NCI-H774 (cell line): Measurements from ENCODE around the gene ACCSL.

ENCODE experiments used
- DNase-seq: peaks from one replicate; lab custom pipeline; 2025; lab: John Stamatoyannopoulos, UW

The ACCSL gene

DNA sequence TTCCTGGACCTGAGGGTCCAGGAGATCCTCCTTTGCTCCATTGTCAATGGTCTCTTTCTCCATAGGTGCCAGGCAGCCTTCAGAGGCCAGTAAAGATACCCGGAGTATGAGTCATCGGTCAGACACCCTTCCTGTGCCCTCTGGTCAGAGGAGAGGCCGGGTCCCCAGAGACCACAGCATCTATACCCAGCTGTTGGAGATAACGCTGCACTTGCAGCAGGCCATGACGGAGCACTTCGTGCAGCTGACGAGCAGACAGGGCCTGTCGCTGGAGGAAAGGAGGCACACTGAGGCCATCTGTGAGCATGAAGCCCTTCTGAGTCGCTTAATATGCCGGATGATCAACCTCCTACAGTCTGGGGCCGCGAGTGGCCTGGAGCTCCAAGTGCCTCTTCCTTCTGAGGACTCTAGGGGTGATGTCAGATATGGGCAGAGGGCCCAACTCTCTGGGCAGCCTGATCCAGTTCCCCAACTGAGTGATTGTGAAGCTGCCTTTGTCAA is at the start of gene ACCSL:
Gene ACCSL (plus strand): TSS at position 51 of the 501 bp plus-strand sequence. CDS start 56 bp downstream, at position 107.
- no peak for DNase-seq

DNA sequence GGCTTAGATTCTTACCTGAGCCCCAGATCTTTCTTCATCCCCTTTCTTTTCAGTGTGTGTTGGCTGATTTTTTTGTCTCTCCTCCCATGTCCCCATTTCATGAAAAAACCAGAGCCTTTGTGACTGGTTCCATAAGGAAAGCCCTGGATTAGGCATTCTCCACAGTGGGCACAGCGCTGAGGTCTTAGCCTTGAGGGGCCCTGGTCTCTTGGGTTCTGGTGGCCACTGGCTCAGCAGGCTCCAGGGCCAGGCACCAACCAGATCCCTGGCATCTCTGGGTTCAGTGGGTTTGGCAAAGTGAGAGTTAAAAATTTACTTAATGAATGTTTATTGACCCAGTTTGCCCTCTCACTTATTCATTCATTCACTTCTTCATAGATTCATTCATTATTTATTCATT is 49.5 kb upstream of the ACCSL start:
- DNase-seq = no peak

DNA sequence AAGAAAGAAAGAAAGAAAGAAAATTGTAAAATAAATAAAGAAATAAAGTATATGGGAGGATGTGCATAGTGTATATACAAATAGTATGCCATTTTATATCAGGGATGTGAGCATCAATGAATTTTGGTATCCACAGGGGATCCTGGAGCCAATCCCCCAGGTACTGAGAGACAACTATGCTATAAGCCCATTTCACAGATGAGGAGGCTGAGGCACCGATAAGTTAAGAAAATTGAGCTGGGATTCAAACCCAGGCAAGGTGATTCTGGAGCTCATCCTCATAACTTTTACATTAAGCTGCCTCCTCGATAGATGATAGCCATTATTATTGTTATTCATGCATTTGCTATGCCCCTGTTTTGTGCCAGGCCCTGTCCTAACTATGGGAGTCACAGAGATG is 47.0 kb upstream of the ACCSL start:
- DNase-seq = no peak

DNA sequence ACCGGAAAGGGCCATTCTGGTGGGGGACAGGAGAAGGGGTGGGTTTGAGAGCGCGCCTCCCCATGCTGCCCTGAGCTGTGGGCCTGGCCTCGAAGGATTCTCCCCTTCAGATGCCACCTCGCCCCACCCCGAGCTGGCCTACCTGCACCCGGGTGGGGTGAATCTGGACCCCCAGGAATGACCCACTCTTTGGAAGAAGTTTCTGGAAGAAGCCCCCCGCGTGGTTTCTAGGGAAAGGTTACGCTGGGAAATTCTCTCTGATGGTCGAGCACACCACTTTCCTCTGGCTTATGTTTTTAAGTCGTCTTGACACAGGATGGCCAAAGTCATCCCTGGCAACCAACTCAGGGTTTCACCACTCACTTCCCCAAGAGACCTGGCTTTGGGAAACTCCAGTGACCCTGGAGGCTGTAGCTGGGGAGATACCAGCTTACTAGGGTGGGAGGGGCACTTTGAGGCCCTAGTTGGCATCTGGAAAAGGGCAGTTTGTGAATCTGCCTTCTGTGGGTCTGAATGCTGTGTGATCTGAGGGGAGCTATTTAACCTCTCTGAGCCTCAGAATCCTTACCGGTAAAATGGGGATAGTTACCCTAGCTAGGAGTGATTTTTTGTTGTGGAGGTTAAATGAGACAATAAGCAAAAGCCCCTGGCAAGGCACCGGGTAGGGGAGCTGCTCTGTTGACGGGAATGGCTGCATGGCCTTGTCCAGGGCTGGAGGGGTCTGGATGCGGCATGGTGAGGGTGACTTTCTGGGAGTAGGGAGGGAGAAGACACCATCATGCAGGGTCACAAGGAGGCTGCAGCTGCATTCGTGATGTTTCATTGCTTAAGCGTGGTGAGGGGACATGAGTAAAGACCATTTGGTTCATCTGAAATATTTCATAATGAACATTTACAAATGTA is 45.3 kb upstream of the ACCSL start:
- no peak for DNase-seq

DNA sequence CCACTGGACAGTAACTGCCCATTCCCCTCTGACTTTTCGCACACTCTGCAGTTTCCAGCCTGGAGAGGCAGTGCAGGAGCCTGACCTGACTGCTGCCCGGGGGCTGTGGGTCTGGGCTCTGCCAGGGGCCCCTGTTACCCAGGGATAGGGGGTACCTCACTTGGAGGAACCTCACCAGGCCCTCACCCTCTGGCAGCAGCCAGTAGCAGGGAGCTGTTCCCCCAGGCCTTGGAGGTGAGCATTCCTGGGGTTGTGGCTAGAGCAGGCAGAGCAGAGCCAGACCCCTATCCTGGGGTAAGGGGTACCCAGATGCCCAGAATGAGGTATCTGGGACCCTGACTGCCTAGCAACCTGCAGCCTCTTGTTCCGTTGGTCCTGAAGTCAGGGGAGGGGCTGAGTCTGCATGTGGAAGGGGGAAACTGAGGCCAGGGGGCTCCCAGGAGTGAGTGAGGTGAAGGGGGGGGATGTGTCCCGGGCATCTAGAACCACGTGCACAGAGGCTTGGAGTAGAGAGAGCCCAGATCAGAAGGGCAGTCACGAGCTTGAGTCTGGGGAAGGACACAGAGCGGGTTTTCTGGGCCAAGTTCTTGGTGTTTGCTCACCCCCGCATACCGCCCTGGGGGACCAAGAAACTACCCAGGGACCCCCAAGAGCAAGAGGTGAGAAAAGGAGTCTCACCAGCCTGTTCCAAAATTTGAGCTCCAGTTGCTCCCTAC is 43.9 kb upstream of the ACCSL start:
- no peak for DNase-seq

DNA sequence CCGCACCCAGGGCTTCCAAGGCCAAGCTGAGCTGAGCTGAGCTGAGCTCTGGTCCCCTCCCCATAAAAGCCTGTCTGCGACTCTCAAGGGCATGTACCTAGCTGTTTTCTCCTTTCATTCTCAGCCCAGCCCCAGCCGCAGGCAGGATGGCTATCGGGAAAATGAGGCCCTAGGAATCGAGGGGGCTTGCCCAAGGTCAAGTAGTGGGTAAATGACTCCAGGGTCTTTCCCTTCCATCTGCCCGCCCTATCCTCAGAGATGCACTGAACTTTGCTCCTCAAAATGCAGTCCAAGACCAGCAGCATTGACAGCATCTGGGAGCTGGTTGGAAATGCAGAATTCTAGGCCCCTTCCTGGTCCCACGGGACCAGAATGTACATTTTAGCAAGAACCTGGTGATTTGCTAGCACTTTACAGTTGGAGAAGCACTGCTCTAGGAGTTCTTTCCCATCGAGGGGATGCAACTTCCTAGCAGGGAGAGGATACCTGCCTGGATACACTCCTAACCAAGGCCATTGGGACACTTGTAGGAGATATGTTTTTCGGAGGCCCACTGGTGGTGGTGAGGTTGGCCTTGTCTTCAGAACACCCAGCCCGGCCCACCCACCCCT is 43.2 kb upstream of the ACCSL start:
- no peak for DNase-seq

DNA sequence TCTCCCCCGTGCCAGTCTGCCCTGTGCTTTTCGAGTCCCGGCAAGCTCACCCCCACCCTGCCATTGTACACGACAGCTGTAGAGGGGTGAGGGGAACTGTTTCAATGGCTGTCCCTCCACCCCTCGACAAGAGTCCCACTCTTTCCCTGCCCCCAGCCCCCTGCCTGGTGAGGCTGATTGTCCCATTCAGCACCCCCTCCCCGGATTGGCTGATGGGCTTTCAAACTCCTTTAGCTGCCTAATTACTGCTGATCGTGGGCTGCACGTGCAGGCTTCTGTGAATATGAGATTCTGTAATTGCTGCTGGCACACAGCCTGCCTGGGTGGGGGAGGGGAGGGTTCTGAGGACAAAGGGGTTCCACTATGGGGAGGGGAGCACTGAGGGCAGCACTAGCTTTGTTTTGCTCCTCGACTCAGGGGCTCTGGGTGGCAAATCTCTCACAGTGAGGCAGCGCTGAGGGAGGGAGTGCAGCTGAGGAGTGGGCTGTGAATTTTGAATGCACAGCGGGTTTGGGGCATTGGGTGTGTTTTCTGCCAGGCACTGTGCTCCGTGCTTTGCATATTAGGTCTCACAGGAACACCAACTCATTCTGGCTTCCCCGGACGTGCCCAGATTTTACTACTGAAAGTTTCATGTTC is 42.6 kb upstream of the ACCSL start:
- no peak for DNase-seq

DNA sequence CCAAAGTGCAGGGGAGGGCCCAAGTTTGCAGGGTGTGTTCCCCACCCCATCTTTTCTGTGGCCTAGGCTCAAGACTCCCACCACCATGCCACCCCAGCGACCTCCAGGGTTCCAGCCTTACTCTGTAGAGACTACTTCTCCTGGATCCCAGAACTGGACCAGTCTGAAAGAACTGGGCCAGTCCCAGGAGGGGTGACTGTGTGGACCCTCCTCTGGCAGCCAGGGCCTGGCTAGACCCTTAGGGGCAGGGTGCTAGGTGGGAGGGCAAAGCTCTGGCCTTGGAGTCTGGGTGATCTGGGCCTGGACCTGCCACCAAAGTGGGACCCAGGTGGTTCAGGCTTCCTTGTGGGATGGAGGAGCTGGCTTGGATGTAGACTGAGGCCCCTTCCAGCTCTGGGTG is 41.8 kb upstream of the ACCSL start:
- no peak for DNase-seq

DNA sequence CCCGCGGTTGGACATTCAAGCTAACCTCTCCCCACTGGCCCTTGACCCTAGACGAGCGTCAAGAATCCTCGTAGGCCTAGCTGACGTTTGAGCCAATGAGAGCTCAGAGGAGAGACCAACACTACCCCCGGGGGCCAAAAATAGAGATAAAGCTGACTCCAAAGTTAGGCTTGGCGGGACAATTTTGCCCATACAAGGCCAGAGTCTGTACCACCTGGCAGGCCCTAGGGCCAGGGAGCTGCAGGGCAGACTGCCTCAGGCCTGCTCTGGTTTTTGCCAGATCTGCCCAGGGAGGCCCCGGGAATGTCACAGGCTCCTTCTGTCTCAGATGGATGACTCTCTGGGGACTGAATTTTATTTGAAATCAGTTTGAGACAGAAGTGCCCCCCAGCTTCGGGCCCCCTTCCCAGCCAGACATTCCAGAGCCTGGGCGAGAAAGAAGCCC is 40.8 kb upstream of the ACCSL start:
- DNase-seq = no peak

DNA sequence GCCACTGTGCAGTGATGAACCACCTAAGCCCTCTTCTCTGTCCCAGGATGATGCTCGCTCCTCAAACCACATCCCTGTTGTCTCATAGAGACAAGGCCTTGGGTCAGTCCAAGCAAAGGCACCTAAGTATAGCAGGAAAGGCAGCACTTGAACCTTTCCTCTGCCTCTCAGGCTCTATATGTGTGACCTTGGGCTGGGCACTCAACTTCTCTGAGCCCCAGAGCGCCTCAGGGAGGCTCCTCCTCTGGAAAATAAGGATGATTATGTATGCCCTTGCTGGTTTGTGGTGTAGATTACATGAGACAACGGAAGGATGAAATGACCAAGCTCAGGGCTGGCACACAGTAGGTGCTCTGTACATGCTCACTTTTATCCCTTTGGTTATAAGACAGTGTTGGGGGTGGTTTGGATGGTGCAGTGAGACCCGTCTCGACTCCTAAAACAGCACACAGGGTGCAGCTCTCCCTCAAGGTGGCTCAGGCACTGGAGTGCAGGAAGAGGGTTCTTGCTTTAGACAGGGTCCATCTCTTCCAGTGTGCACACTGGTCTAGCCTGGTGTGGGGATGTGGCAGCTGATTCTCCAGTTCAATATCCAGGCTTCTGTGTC is 40.2 kb upstream of the ACCSL start:
- DNase-seq = no peak

DNA sequence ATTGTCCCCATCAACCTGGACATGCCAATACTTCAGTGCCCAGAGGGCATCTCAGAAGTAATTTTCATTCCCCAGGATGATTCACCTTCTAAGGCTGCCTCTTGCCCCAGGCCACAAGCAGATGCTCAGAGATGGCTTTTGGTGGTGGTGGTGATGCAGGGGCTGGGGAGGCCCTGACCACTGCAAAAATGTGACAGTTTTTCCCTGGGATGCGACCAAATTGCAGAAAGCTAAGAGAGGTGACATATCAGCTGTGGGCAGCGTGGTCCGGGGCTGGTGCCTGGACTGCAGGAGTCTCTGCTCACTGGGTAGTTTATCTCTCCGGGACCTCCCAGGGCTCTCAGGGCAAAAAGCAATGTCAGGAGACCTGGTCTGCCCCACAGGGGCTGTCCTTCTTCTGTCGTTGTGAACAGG is 39.7 kb upstream of the ACCSL start:
- no peak for DNase-seq

DNA sequence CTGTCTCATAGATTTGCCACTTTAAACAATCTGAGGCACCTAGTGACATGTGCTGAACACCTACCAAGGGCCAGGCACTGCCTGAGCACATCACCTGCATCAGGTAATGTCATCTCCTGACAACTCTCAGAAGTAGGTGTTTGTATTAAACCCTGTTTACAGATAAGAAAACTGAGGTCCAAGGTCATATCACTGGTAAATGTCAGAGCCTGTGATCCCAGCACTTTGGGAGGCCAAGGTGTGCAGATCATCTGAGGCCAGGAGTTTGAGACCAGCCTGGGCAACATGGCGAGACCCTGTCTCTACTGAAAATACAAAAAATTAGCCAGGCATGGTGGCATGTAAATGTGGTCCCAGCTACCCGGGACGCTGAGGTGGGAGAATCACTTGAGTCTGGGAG is 39.1 kb upstream of the ACCSL start:
- no peak for DNase-seq

DNA sequence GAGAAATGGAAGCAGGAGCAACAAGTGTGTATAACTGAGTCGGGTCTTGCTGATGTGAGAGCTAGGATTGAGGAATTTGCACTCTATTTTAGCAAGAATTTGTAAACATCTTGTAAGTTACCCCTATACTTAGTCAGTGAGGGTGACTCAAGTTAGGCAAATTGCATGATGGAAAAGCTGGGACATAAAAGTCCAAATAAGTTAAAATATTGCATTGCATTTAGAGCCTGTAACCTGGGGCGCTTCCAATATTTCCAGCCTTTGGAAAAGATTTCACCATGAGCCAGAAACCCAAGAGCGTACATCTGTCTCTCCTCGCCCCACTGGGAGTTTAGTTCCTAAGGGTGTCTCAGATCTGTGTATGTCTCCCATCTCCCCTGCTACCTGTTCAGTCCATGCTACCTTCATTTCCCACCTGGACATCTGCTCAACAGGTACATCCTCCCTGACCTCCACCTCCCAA is 37.0 kb upstream of the ACCSL start:
- no peak for DNase-seq

DNA sequence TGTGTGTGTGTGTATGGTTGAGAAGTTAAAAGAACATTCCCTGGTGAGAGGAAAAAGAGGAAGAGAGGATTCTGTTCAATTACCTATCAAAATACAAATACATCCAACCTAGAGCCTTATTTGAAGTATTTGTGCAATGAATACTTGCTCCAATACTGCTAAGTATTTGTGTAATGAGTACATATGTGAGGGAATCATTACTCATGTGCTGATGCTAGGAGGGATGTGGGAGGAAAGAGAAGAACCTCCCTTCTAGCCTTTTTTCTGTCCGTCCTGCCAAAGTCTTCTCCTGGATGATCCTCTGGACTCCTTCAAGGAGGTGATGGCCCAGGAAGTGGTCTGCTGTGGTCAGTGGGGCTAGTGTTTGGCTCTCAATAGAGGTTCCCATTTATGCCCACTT is 36.0 kb upstream of the ACCSL start:
- no peak for DNase-seq

DNA sequence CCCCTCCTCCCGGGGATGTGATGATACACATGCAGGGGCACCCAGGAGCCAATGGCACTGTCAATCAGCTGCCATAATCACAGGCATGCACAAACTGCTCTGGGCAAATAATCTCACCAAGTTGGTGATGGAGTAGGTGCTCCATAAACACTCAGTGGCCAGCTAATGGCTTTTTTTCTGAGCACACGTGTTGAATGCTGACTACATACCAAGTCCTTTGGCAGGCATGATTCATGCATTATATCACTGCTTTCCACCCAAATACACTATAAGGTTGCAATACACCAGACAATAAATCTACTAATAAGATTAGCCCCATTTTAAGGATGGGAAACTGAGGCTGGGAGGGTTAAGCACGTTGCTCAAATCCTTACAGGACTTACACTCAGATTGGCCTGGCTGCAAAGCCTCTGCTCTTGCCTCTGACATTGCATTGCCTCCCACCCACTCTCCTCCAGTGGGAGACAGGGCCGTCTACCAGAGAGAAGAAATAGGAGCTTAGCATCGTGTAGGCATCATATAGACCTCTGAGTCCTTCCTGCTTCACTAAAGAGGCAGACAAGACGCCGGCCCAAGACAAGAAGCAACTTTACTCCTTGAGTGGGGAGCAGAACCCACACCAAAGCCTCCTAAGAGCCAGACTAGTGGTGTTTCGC is 32.7 kb upstream of the ACCSL start:
- no peak for DNase-seq

DNA sequence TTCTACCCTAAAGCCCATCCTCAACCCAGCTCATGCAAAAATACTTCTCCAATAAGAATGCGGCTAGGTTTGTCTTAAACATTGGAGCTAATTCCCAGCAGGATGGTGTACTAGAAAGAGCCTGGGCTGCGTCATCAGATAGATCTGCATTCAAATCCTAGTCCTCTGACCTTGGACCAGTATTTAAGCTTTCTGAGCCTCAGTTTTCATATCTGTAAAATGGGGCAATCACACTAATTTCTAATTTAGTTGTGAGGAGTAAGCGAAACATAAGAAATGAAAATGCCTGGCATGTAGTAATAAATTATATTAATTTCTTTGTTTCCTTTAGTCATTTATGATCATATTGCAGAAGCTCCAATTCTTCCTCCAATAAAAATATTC is 32.2 kb upstream of the ACCSL start:
- no peak for DNase-seq

DNA sequence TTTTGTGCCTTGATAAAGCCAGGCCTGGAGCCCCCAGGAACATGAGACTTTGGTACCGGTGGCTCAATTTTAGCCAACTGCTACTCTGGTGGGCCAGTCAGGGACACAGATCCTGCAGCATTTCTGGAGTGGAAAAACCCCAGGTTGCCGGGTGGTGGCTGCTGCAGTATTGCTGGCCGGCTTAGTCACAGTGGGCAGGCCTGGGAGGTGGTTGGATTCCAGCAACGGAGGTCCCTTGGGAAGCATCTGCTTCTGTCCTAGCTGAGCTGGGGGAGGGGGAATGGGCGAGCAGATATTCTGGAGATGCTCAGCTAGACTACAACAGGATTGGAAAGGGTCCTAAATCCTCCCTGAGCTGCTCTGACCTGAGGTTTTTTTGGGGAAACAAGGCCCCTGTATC is 31.6 kb upstream of the ACCSL start:
- no peak for DNase-seq

DNA sequence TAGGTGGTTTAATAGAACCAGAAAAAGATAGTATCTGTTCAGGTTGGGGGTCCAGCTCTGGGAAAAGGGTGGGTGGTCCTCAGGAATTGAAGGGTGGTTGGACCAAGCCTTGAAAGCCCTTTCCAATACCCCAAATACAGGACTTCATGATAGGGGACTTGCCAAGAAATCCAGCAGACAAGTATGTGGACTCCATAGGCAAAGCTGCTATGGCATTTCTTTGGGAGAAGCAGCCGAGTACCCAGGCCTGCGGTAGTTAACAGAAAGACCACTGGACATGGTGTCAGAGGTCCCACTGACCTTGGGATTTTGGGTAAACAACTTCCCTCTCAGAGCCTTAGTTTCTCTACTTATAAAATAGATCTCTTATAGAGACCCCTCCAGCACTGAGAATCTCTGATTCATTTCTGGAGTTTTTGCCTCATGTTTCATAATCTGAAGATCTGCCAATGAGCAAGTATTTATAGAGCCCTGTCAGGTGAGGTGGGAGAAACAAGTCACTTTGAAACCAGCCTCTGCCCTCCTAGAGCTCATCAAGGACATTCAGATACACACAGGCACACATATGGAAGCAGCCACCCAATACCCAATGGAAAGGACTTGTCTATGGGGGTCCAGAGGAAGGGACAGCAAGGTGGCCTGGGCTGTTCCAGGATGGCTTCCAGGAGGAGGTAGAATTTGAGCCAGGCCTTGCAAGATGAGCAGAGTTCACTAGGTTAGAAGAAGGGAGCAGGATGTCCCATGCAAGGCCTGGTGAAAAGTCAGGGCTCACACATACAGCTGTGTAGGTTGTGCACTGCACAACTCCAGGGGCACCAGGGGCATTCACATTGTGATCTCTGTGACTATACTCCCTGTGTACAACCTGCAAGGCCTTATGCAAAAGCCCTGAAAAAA is 31.0 kb upstream of the ACCSL start:
- DNase-seq = no peak

DNA sequence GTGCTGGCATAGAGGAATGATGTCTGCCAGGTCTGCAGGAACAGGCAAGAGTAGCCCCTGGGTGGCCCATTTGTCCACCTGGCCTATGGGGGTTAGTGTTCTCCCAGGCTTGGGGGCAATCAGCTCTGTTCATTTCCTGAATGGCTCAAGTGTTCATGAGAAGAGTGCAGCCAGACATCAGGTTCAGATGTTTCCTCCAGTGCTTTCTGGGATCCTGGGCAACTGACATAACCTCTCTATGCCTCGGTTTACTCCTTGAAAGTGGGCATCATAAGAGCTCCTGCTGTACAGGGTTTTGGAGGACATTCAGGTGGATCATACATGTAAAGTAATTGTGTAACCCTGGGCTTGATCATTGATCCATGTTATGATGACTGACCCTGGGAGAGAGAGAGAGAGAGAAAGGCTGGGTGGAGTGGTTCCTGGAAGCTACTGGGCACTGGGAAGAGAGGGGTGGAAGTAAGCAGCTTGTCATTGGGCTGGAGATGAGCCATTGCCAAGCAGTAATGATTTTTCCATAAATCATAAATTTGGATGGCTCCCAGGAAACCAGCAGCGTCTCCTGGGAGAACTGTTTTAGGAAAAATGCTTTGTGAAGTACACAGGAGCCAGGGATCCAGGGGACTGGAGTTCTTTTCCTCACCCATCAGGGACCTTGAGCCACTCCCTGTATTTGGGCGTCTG is 30.2 kb upstream of the ACCSL start:
- no peak for DNase-seq

DNA sequence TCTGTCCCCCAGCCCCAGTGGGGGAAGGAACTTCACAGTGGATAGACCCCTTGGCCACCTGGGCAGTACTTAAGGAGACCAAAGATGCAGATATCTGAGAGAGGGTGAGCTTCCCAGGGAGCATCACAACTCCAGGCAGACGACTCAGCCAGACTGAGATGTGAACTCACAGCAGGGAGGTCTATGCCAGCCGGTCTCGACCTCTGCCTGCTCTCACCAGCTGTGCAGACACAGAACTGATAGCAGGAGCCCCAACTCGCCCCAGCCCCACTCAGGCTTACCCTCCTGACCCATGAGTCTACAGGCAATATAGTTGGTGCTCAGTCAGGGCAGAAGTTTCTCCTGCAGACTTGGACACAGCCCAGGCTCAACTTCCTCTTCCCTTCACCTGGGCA is 29.7 kb upstream of the ACCSL start:
- no peak for DNase-seq
